ENCODE data around the gene COX7A2L. TPM values are rescaled to one million over a fixed set of nuclear protein-coding genes. Genes with fewer than 3 reads are reported as not detected.

The COX7A2L gene
- total RNA-seq, 1 donor from 2014 or later = 445 TPM

DNA sequence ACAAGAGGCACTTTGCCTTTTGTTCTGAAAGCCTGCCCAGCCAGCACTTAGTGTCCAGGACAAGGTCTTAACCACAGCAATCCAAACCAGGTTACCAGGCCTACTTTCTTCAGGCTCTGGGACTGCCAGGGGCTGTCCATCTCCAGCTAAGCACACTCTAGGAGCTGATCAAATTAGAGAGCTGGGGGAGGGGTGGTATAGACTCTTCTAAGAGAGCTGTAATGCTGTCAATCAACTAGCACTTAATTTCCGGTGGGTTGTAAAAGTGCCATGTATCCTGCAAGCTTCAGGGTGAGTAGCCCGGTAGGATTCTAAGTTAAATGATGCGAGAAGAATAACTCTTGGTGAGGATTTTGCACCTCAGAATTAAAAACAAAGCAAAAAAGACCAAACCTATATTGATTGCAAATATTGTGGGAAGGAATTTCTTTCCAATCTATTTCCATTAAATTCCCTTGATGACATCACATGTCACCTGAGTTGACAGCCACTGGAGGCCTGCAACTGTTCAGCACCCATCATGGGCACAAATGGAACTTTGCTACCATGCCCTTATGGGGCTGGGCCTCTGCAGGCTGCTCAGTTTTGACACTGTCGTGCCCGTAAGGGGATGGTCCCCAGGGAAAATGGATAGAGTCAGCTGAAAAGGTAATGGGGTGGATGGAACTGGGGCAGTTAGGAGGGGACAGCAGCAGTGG is 8.7 kb upstream of the COX7A2L start:
- DNase-seq (ENCODE audit: low read depth) (no peak), FAIRE-seq (no peak)
- Histone ChIP-seq H3K27me3 (ENCODE audit: control insufficient read depth, insufficient read depth, low read length) (no peaks in the 10 kb centered on the region), H3K36me3 (ENCODE audit: control insufficient read depth, insufficient read depth, low read length) (no peaks in the 10 kb centered on the region), H3K4me3 (ENCODE audit: low read depth, low read length) (no peak overlapping the region)
- TF ChIP-seq, protein P1, sequence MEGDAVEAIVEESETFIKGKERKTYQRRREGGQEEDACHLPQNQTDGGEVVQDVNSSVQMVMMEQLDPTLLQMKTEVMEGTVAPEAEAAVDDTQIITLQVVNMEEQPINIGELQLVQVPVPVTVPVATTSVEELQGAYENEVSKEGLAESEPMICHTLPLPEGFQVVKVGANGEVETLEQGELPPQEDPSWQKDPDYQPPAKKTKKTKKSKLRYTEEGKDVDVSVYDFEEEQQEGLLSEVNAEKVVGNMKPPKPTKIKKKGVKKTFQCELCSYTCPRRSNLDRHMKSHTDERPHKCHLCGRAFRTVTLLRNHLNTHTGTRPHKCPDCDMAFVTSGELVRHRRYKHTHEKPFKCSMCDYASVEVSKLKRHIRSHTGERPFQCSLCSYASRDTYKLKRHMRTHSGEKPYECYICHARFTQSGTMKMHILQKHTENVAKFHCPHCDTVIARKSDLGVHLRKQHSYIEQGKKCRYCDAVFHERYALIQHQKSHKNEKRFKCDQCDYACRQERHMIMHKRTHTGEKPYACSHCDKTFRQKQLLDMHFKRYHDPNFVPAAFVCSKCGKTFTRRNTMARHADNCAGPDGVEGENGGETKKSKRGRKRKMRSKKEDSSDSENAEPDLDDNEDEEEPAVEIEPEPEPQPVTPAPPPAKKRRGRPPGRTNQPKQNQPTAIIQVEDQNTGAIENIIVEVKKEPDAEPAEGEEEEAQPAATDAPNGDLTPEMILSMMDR (IDR thresholded peaks at IDR 0.05; ENCODE audit: insufficient read depth, low read length, severe bottlenecking) = no peak

DNA sequence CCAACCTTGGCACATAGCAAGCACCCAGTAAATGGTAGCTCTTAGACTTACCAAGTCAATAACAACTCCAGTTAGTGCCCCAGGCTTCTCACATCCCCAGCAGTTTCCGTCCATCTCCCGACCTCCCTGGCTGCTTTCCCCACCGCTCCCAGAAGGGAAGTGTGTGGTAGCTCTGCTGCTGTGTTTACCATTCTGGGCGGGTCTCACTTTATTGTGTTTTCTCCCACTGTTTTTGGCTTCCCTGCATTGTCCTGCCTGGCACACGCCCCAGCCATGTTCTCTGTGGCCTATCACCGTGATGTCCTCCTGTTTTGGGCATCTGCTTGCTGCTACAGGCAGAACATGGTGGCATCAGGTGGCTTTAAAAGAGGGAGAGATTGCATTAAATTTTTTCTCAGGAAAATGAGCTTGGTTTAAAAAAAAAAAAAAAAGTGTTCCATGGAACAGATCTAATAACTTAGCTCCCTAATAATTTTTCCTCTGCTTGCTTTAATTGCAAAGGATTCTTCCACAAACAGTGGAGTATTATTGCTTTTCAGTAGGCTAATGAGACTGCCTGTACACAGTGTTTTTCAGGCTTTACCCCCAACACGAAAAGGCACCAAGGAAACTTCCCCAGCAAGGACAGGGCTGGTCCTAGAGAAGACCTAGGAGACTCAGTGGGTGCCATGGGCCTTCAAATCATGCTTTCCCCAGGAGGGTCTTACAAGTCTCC is 8.0 kb upstream of the COX7A2L start:
- H3K4me3 ChIP-seq (ENCODE audit: low read depth, low read length) = no peak overlapping the region
- FAIRE-seq (no peak), DNase-seq (ENCODE audit: low read depth) (peak; percentile 26)
- no peaks in the 10 kb centered on the region for H3K36me3 ChIP-seq (ENCODE audit: control insufficient read depth, insufficient read depth, low read length)
- TF ChIP-seq, protein P1 (IDR thresholded peaks at IDR 0.05; ENCODE audit: insufficient read depth, low read length, severe bottlenecking) = no peak
- H3K27me3 ChIP-seq (ENCODE audit: control insufficient read depth, insufficient read depth, low read length) = no peaks in the 10 kb centered on the region

DNA sequence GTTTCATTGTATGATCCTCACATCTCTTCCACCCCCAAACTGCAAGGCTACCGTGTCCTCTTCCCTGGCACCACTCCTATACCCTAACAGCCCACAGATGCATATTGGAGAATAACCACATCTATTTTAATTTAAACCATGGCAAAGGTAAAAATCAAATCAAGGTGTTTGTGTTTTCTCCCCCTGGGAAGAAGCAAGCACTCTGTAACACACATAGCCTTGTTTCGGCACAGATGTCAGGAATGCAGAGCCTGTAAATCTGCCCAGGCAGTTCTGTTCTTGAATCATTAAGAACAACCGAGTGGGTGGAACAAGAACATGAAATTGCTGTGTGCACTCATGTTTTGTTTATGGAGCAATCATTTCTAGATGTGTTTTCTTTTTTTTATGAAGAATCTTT is 6.8 kb upstream of the COX7A2L start:
- H3K27me3 ChIP-seq (ENCODE audit: control insufficient read depth, insufficient read depth, low read length) = no peaks in the 10 kb centered on the region
- H3K36me3 ChIP-seq (ENCODE audit: control insufficient read depth, insufficient read depth, low read length) = no peaks in the 10 kb centered on the region
- DNase-seq (ENCODE audit: low read depth) (peak; percentile 68), FAIRE-seq (no peak)
- no peak overlapping the region for H3K4me3 ChIP-seq (ENCODE audit: low read depth, low read length)
- TF ChIP-seq, protein P1 (IDR thresholded peaks at IDR 0.05; ENCODE audit: insufficient read depth, low read length, severe bottlenecking) = no peak

DNA sequence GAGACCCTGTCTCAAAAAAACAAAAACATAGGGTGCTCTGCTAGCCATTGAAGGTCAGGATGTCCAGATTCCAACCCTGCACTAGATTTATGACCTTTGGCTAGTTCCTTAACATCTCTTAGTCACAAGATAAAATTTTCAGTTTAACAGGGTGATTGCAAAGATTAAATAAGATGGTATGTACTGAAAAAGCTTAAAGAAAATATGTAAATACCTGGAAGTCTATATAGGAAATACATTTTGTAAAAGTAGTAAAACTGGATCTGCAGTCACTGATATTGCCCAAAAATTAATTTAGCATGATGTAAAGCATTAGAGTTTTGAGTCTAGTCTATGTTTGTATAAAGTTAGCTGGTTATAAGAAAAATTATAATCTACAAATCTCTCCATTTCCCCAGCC is 5.4 kb upstream of the COX7A2L start:
- no peak for FAIRE-seq
- no peak for DNase-seq (ENCODE audit: low read depth)
- Histone ChIP-seq H3K4me3 (ENCODE audit: low read depth, low read length) (no peak overlapping the region), H3K27me3 (ENCODE audit: control insufficient read depth, insufficient read depth, low read length) (no peaks in the 10 kb centered on the region), H3K36me3 (ENCODE audit: control insufficient read depth, insufficient read depth, low read length) (no peaks in the 10 kb centered on the region)
- TF ChIP-seq, protein P1 (IDR thresholded peaks at IDR 0.05; ENCODE audit: insufficient read depth, low read length, severe bottlenecking) = no peak

DNA sequence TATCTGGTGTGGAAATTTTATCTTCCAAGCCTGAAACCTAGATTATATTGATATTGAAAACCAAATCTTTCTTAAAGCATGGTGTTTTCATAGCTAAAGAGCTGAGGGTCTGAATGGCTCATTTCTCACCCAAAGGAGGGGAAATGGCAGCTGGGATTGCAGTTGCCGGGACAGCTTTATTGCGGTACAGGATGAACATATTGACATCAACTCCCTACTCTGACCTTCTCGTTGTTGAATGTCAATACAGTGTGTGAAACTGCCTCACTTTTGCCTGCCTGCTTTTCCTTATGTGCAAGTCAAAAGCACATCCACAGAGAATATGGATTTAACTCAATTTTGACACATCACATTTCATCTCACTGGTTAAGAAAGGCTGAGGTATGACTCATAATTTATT is 3.6 kb upstream of the COX7A2L start:
- no peaks in the 10 kb centered on the region for H3K36me3 ChIP-seq (ENCODE audit: control insufficient read depth, insufficient read depth, low read length)
- TF ChIP-seq, protein P1 (IDR thresholded peaks at IDR 0.05; ENCODE audit: insufficient read depth, low read length, severe bottlenecking) = no peak
- no peaks in the 10 kb centered on the region for H3K27me3 ChIP-seq (ENCODE audit: control insufficient read depth, insufficient read depth, low read length)
- no peak for FAIRE-seq
- H3K4me3 ChIP-seq (ENCODE audit: low read depth, low read length) = no peak overlapping the region
- no peak for DNase-seq (ENCODE audit: low read depth)

All from bronchial epithelial cell (primary cell).